Neural progenitor cell (in vitro differentiated cells): ENCODE data around the gene TRAF3.

Source experiments
- EZH2 ChIP-seq: fragments of 200-600 bp; sonication (generic); IDR thresholded peaks from 2 replicates; pipeline ENCODE4 v1.6.1; 2017; ENCODE audit warnings: antibody characterized with exemption, mild to moderate bottlenecking, moderate library complexity
- EZH2phosphoT487 ChIP-seq: fragments of 200-600 bp; sonication (generic); IDR thresholded peaks from 2 replicates; pipeline ENCODE4 v1.6.1; 2017; ENCODE audit warnings: antibody characterized with exemption
- TF ChIP-seq, protein P1 (sequence below): fragments of 200-600 bp; sonication (generic); IDR thresholded peaks from 2 replicates; pipeline ENCODE4 v1.5.1; 2017; ENCODE audit warnings: antibody characterized with exemption, mild to moderate bottlenecking

- TF ChIP-seq EZH2phosphoT487 = no peak
- TF ChIP-seq, protein P1, sequence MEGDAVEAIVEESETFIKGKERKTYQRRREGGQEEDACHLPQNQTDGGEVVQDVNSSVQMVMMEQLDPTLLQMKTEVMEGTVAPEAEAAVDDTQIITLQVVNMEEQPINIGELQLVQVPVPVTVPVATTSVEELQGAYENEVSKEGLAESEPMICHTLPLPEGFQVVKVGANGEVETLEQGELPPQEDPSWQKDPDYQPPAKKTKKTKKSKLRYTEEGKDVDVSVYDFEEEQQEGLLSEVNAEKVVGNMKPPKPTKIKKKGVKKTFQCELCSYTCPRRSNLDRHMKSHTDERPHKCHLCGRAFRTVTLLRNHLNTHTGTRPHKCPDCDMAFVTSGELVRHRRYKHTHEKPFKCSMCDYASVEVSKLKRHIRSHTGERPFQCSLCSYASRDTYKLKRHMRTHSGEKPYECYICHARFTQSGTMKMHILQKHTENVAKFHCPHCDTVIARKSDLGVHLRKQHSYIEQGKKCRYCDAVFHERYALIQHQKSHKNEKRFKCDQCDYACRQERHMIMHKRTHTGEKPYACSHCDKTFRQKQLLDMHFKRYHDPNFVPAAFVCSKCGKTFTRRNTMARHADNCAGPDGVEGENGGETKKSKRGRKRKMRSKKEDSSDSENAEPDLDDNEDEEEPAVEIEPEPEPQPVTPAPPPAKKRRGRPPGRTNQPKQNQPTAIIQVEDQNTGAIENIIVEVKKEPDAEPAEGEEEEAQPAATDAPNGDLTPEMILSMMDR = no peak
- no peak for TF ChIP-seq EZH2
Measured at GRCh38 chr14:102909462-102909861, 132.2 kb downstream of the TRAF3 start.
